K562 (cell line): ENCODE data around the gene AGPAT3. TPM values are rescaled to one million over a fixed set of nuclear protein-coding genes. Genes with fewer than 3 reads are reported as not detected.
A peak's percentile ranks its signal among the peaks of the same experiment; 100 is the strongest.

ENCODE experiments used
- ATAC-seq: fragments of 200-7000 bp; cut with Tn5 transposase; 3 replicates; pipeline ENCODE4 v1.9.1; 2020; ENCODE audit warnings: moderate library complexity
- BruUV-seq: library from RNA; stranded (reverse); fragments of 400-500 nt; replicated peaks from 2 replicates; lab custom pipeline; 2021; lab: Mats Ljungman, UMichigan
- CTCF ChIA-PET: fragments of 300-600 bp; formaldehyde crosslinking; extraction: SDS; loops from one replicate; lab custom pipeline; 2021; ENCODE audit warnings: low intra/inter-chr PET ratio; lab: Yijun Ruan, JAX
- POLR2A ChIA-PET: fragments of 300-600, 350-650 bp; sonication (Branson Sonifier 250); formaldehyde crosslinking; extraction: SDS; loops from one replicate; lab custom pipeline; 2021; ENCODE audit warnings: antibody characterized with exemption, inconsistent platforms; lab: Yijun Ruan, JAX
- DNase-seq, 4 experiments: peaks; one replicate each; pipeline versions ENCODE4 v3.0.0 to v3.0.0-alpha.2; 2011 to 2018; ENCODE audit warnings: low spot score in 3 of 4, mixed read lengths in 3 of 4; ENCODE audit errors: extremely low read depth in 1 of 4
- FAIRE-seq: peaks from 2 replicates; lab custom pipeline; 2011; peaks lifted over from hg19 to GRCh38; lab: Jason Lieb, UNC
- H2AFZ ChIP-seq: 2 replicates; pipeline ENCODE4 v1.6.0; 2011; ENCODE audit warnings: low read depth, low read length, control low read depth, inconsistent platforms
- H3K27ac ChIP-seq: fragments of 200-600 bp; 3 replicates; pipeline ENCODE4 v1.8.0; 2011; ENCODE audit warnings: low read depth, mild to moderate bottlenecking, control low read depth, inconsistent platforms, low read length, moderate library complexity, mixed read lengths; ENCODE audit errors: extremely low read depth
- H3K27me3 ChIP-seq, 2 experiments: fragments of 300-600 bp in 1 of 2; 2 replicates in 1 of 2; 3 replicates in 1 of 2; pipeline versions ENCODE4 v1.6.0 to v1.8.0; 2011; ENCODE audit warnings: inconsistent platforms in 2 of 2, low read length in 2 of 2, mild to moderate bottlenecking in 1 of 2, mixed read lengths in 1 of 2, moderate library complexity in 1 of 2; ENCODE audit not compliant: control insufficient read depth in 2 of 2, insufficient read depth in 2 of 2
- H3K36me3 ChIP-seq: fragments of 300-600 bp; 3 replicates; pipeline ENCODE4 v1.8.0; 2011; ENCODE audit warnings: mild to moderate bottlenecking, low read length, inconsistent platforms; ENCODE audit not compliant: control insufficient read depth, insufficient read depth
- H3K4me1 ChIP-seq, 2 experiments: fragments of 200-600 bp in 1 of 2; replicated peaks in 1 of 2; 2 replicates in 1 of 2; 3 replicates in 1 of 2; pipeline versions ENCODE4 v1.5.1 to v1.8.0; 2011; ENCODE audit warnings: inconsistent platforms in 2 of 2, low read length in 2 of 2, mild to moderate bottlenecking in 1 of 2, mixed read lengths in 1 of 2, moderate library complexity in 1 of 2; ENCODE audit not compliant: control insufficient read depth in 2 of 2, insufficient read depth in 2 of 2
- H3K4me2 ChIP-seq: 2 replicates; pipeline ENCODE4 v1.6.1; 2011; ENCODE audit warnings: low read length, control low read depth, inconsistent platforms, mixed read lengths; ENCODE audit not compliant: insufficient read depth
- H3K4me3 ChIP-seq: fragments of 200-600 bp; sonication (generic), shearing (Covaris generic); 2 replicates; pipeline ENCODE4 v1.5.1; 2016; ENCODE audit warnings: control low read depth, inconsistent platforms
- H3K79me2 ChIP-seq: fragments of 200-600 bp; 3 replicates; pipeline ENCODE4 v1.8.0; 2011; ENCODE audit warnings: low read length, inconsistent platforms; ENCODE audit not compliant: control insufficient read depth, insufficient read depth
- H3K9ac ChIP-seq, 2 experiments: 2 replicates each; pipeline versions ENCODE4 v1.6.0 to v1.6.1; 2011; ENCODE audit warnings: low read depth in 2 of 2, low read length in 2 of 2, control low read depth in 1 of 2, inconsistent platforms in 1 of 2, mild to moderate bottlenecking in 1 of 2, mixed read lengths in 1 of 2; ENCODE audit not compliant: insufficient read depth in 1 of 2
- H3K9me1 ChIP-seq: one replicate; pipeline ENCODE4 v1.6.0; 2011; ENCODE audit warnings: inconsistent platforms, mild to moderate bottlenecking, low read length, moderate library complexity; ENCODE audit not compliant: control insufficient read depth, insufficient read depth
- H3K9me3 ChIP-seq: replicated peaks from 2 replicates; pipeline ENCODE4 v1.5.1; 2011; ENCODE audit warnings: low read depth, low read length, inconsistent platforms; ENCODE audit not compliant: control insufficient read depth, insufficient read depth
- H4K20me1 ChIP-seq: replicated peaks from 2 replicates; pipeline ENCODE4 v1.6.1; 2011; ENCODE audit warnings: low read length, inconsistent platforms, mixed read lengths; ENCODE audit not compliant: control insufficient read depth, insufficient read depth
- BMI1 ChIP-seq: fragments of 150-350 bp; IDR thresholded peaks from 2 replicates; pipeline ENCODE4 v1.6.1; 2014; ENCODE audit warnings: low read length
- E2F6 ChIP-seq, 2 experiments: IDR thresholded peaks; 2 replicates each; pipeline ENCODE4 v1.6.1; 2011; ENCODE audit warnings: borderline replicate concordance in 1 of 2, control low read depth in 1 of 2, low read depth in 1 of 2, low read length in 1 of 2, mild to moderate bottlenecking in 1 of 2, mixed read lengths in 1 of 2, moderate library complexity in 1 of 2; ENCODE audit not compliant: insufficient read depth in 1 of 2, insufficient read length in 1 of 2, poor library complexity in 1 of 2, severe bottlenecking in 1 of 2; ENCODE audit errors: extremely low read depth in 1 of 2
- HMG20A ChIP-seq: fragments of 450-650 bp; formaldehyde crosslinking; conservative IDR thresholded peaks from 2 replicates; pipeline ENCODE4 v1.4.0; 2020; ENCODE audit warnings: mild to moderate bottlenecking, mixed read lengths
- HMGXB4 ChIP-seq: sonication (generic); formaldehyde crosslinking; IDR thresholded peaks from 2 replicates; pipeline ENCODE4 v1.8.1; 2023; ENCODE audit warnings: mild to moderate bottlenecking, missing genetic modification reagents
- HNRNPLL ChIP-seq: fragments of 200-400 bp; formaldehyde crosslinking; IDR thresholded peaks from 2 replicates; pipeline ENCODE4 v1.6.1; 2017; ENCODE audit warnings: low read length, low read depth, mild to moderate bottlenecking; ENCODE audit not compliant: poor library complexity, severe bottlenecking
- MEF2A ChIP-seq: IDR thresholded peaks from 2 replicates; pipeline ENCODE4 v1.6.1; 2011; ENCODE audit warnings: low read depth, mild to moderate bottlenecking, low read length, moderate library complexity; ENCODE audit not compliant: control insufficient read depth
- MYBL2 ChIP-seq, 2 experiments: fragments of 450-650 bp in 1 of 2; sonication (generic) in 1 of 2; formaldehyde crosslinking in 1 of 2; IDR thresholded peaks; 2 replicates each; pipeline versions ENCODE4 v1.6.1 to v1.8.1; 2017 to 2022; ENCODE audit warnings: borderline replicate concordance in 1 of 2, inconsistent platforms in 1 of 2, low read depth in 1 of 2, mild to moderate bottlenecking in 1 of 2, missing genetic modification reagents in 1 of 2, moderate library complexity in 1 of 2
- NR2C2 ChIP-seq, 2 experiments: fragments of 200-800 bp in 1 of 2; sonication (Bioruptor generic) in 1 of 2; sonication (generic) in 1 of 2; formaldehyde crosslinking in 1 of 2; IDR thresholded peaks; 2 replicates each; pipeline versions ENCODE4 v1.6.1 to v1.8.0; 2016 to 2022; ENCODE audit warnings: mild to moderate bottlenecking in 1 of 2, missing compliant biosample characterization in 1 of 2, missing genetic modification characterization in 1 of 2, missing genetic modification reagents in 1 of 2
- PHB2 ChIP-seq: fragments of 450-650 bp; IDR thresholded peaks from 2 replicates; pipeline ENCODE4 v1.6.1; 2017; ENCODE audit warnings: low read depth
- TAF9B ChIP-seq: fragments of 450-650 bp; IDR thresholded peaks from 2 replicates; pipeline ENCODE4 v1.6.1; 2018; ENCODE audit warnings: mild to moderate bottlenecking; ENCODE audit not compliant: partially characterized antibody
- U2AF2 ChIP-seq: fragments of 200-400 bp; formaldehyde crosslinking; optimal IDR thresholded peaks from 2 replicates; pipeline ENCODE3; 2017; ENCODE audit warnings: low read depth, mild to moderate bottlenecking, low read length
- WGBS: fragments of 100-300 bp; shearing (Covaris generic); methylation state at CpG from one replicate; pipeline ENCODE4 v1.1.6; 2016; ENCODE audit warnings: low coverage, mixed read lengths; ENCODE audit not compliant: insufficient coverage; ENCODE audit errors: missing lambda C conversion rate; 5-methylcytosine and 5-hydroxymethylcytosine counted together
- in situ Hi-C: fragments of 300-500 bp; cut with MboI; formaldehyde crosslinking; loops from 4 replicates; pipeline ENCODE4 v1.15.0; 2018; ENCODE audit warnings: inconsistent platforms, mixed read lengths
- intact Hi-C: fragments of 100-400 bp; cut with micrococcal nuclease; formaldehyde crosslinking; loops from 2 replicates; pipeline ENCODE4 v1.14.2; 2022
- polyA plus RNA-seq, 8 experiments: library from polyadenylated mRNA; depleted of rRNA in 4 of 8; stranded (reverse) in 5 of 8; unstranded in 3 of 8; fragments of >200 nt; fragmentation: Nextera tagmentation in 2 of 8; fragmentation: Illumina TruSeq in 1 of 8; extraction: Ambion mirVana in 2 of 8; extraction: Trizol in 1 of 8; gene quantifications; 2 replicates each; pipeline versions ENCODE4 v1.2.1 to v1.2.3, GENCODE V29; 2011 to 2014; ENCODE audit warnings: inconsistent platforms in 1 of 8, missing spikeins in 1 of 8
- total RNA-seq, 7 experiments: library from RNA; depleted of rRNA in 6 of 7; stranded (reverse); fragments of >200 nt in 6 of 7; fragmentation: Illumina TruSeq in 2 of 7; extraction: Trizol in 2 of 7; gene quantifications; 2 replicates each; pipeline versions ENCODE4 v1.2.1 to v1.2.3, GENCODE V29; 2011 to 2021; ENCODE audit warnings: low replicate concordance in 1 of 7
- TF ChIP-seq, protein P1 (sequence below): sonication (generic); formaldehyde crosslinking; IDR thresholded peaks from 2 replicates; pipeline ENCODE4 v1.8.0; 2023; ENCODE audit warnings: mild to moderate bottlenecking, missing genetic modification reagents
- TF ChIP-seq, protein P2 (sequence below): fragments of 450-650 bp; IDR thresholded peaks from 2 replicates; pipeline ENCODE4 v1.6.1; 2016; ENCODE audit warnings: borderline replicate concordance

Gene AGPAT3
- total and polyA plus RNA-seq, 9 of the 15 experiments (the other 6 are each of a cell fraction or from before 2014, with no cell fraction given) = 1.5 to 88.4 (median 35.7) TPM

DNA sequence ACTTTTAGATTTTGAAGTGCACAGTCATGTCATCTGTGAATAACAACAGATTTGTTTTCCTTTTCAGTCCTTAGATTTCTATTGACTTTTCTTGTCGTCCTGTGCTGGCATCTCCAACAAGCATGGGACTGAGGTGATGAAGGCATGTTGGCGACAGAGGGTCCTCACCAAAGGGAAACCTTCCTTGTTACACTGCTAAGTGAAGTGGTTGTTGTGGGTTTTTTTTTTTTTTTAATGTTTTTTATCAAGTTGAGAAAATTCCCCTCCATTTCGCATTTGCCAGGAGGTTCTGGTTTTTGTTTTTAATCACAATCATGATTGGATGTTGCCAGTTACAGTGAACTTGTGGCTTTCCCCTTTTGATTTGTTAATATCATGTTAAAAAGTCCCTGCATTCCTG, 24.0 kb downstream of the AGPAT3 start (continued):
- TF ChIP-seq TAF9B (no peak), HMG20A (CRISPR knock-in tag) (no peak), PHB2 (no peak), MEF2A (no peak)
- TF ChIP-seq, protein P1, sequence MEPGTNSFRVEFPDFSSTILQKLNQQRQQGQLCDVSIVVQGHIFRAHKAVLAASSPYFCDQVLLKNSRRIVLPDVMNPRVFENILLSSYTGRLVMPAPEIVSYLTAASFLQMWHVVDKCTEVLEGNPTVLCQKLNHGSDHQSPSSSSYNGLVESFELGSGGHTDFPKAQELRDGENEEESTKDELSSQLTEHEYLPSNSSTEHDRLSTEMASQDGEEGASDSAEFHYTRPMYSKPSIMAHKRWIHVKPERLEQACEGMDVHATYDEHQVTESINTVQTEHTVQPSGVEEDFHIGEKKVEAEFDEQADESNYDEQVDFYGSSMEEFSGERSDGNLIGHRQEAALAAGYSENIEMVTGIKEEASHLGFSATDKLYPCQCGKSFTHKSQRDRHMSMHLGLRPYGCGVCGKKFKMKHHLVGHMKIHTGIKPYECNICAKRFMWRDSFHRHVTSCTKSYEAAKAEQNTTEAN (CRISPR knock-in tag) = no peak
- TF ChIP-seq, protein P2, sequence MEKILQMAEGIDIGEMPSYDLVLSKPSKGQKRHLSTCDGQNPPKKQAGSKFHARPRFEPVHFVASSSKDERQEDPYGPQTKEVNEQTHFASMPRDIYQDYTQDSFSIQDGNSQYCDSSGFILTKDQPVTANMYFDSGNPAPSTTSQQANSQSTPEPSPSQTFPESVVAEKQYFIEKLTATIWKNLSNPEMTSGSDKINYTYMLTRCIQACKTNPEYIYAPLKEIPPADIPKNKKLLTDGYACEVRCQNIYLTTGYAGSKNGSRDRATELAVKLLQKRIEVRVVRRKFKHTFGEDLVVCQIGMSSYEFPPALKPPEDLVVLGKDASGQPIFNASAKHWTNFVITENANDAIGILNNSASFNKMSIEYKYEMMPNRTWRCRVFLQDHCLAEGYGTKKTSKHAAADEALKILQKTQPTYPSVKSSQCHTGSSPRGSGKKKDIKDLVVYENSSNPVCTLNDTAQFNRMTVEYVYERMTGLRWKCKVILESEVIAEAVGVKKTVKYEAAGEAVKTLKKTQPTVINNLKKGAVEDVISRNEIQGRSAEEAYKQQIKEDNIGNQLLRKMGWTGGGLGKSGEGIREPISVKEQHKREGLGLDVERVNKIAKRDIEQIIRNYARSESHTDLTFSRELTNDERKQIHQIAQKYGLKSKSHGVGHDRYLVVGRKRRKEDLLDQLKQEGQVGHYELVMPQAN = no peak

- Histone ChIP-seq H3K4me1 (peaks cover 24 to 33% of the 10 kb centered on the region in 2 experiments), H3K36me3 (peaks cover 50% of the 10 kb centered on the region), H3K4me3 (no peak overlapping the region), H3K9ac (0 out of 4 replicates have a peak overlapping the region, but pooled peaks of 1 of the 2 experiments have one; percentile 2), H3K4me2 (no peak overlapping the region), H3K9me3 (peaks cover 2% of the 10 kb centered on the region; the same call in 1 of the 2 replicates), H3K27me3 (no peaks in the 10 kb centered on the region), H3K79me2 (peaks cover 75% of the 10 kb centered on the region), H2AFZ (no peak overlapping the region), H3K9me1 (no peaks in the 10 kb centered on the region), H4K20me1 (no peaks in the 10 kb centered on the region), H3K27ac (no peak overlapping the region)
- DNase-seq = peak in 3 of 4 experiments; percentile 40 to 49 (median 42)
- intact Hi-C loops = loop anchor here (5.0 kb wide), 2 partner anchors 33 to 47 kb away; no protein-coding TSS in a partner anchor
- ChIA-PET POLR2A (no interaction called here), CTCF (no interaction called here)
- in situ Hi-C loops = no loop called here
- peak; percentile 27; the same call in 2 of the 3 replicates for ATAC-seq
- no TSS peak for BruUV-seq
- 72% methylated on average over 9 of the region's 9 CpGs for WGBS
- FAIRE-seq = no peak
- TF ChIP-seq HMGXB4 = no peak
- TF ChIP-seq U2AF2 = no peak
- TF ChIP-seq E2F6 (IDR thresholded peaks at IDR 0.05; ENCODE audit: borderline replicate concordance in 1 of 2, extremely low read depth in 1 of 2, insufficient read depth in 1 of 2, insufficient read length in 1 of 2, low read depth in 1 of 2, low read length in 1 of 2, poor library complexity in 1 of 2, severe bottlenecking in 1 of 2) = peak in 1 of 2 experiments; percentile 39
- no peak for TF ChIP-seq BMI1
- TF ChIP-seq HNRNPLL = no peak
- TF ChIP-seq NR2C2 (CRISPR knock-in tag; IDR thresholded peaks at IDR 0.05) = no peak
- TF ChIP-seq NR2C2 (tag; IDR thresholded peaks at IDR 0.05) = no peak
- no peak for TF ChIP-seq MYBL2 (IDR thresholded peaks at IDR 0.05; ENCODE audit: low read depth)
- TF ChIP-seq MYBL2 (CRISPR knock-in tag; IDR thresholded peaks at IDR 0.05; ENCODE audit: borderline replicate concordance) = no peak
Observed at GRCh38 chr21:43890042-43890441, 25.0 kb downstream of the AGPAT3 start.
